SJCRH30 (cell line): Measurements from ENCODE around the gene SV2B. TPM values are rescaled to one million over a fixed set of nuclear protein-coding genes. Genes with fewer than 3 reads are reported as not detected.

Experiments
- DNase-seq, 2 experiments: peaks; one replicate each; pipeline ENCODE4 v3.0.0-alpha.2; 2015 to 2020
- H3K27ac ChIP-seq: fragments of 250-450 bp; sonication (Bioruptor Pico); 2 replicates; pipeline ENCODE4 v1.5.1; 2020; ENCODE audit warnings: mild to moderate bottlenecking, moderate library complexity
- H3K27me3 ChIP-seq: fragments of 250-450 bp; sonication (Bioruptor Pico); 2 replicates; pipeline ENCODE4 v1.5.1; 2020; ENCODE audit warnings: mild to moderate bottlenecking, moderate library complexity
- H3K36me3 ChIP-seq: fragments of 250-450 bp; sonication (Bioruptor Pico); 2 replicates; pipeline ENCODE4 v1.5.1; 2020; ENCODE audit warnings: mild to moderate bottlenecking, moderate library complexity
- H3K4me1 ChIP-seq: fragments of 250-450 bp; sonication (Bioruptor Pico); 2 replicates; pipeline ENCODE4 v1.5.1; 2020; ENCODE audit warnings: mild to moderate bottlenecking, moderate library complexity
- H3K4me3 ChIP-seq: fragments of 250-450 bp; sonication (Bioruptor Pico); 2 replicates; pipeline ENCODE4 v1.5.1; 2020; ENCODE audit warnings: mild to moderate bottlenecking, moderate library complexity
- H3K9me3 ChIP-seq: fragments of 250-450 bp; sonication (Bioruptor Pico); replicated peaks from 2 replicates; pipeline ENCODE4 v1.5.1; 2020; ENCODE audit warnings: mild to moderate bottlenecking, moderate library complexity
- total RNA-seq: library from RNA; depleted of rRNA; stranded (reverse); fragments of >200 nt; shearing (Covaris generic); gene quantifications from 2 replicates; pipeline ENCODE4 v1.2.3, GENCODE V29; 2014

The SV2B gene
- total RNA-seq, 1 experiment from 2014 or later = not detected

DNA sequence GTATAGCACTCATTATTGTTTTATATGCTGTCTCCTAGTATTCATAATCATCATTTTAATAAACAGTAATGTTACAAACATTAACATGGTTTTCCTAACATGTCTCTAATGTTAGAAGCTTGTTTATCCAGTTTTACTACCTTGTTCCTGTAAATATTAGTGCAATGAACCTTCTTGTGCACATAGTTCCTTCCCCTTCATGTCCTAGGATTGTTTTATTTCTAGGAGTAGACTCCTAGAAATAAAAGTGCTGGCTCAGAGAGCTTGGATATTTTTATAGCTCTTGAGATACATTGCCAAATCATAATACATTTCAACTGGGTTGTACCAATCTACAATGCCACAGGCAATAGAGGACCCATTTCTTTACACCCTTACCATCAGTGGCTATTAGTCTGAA lies 161.3 kb downstream of the SV2B start:
- no peaks in the 10 kb centered on the region for H3K4me1 ChIP-seq

DNA sequence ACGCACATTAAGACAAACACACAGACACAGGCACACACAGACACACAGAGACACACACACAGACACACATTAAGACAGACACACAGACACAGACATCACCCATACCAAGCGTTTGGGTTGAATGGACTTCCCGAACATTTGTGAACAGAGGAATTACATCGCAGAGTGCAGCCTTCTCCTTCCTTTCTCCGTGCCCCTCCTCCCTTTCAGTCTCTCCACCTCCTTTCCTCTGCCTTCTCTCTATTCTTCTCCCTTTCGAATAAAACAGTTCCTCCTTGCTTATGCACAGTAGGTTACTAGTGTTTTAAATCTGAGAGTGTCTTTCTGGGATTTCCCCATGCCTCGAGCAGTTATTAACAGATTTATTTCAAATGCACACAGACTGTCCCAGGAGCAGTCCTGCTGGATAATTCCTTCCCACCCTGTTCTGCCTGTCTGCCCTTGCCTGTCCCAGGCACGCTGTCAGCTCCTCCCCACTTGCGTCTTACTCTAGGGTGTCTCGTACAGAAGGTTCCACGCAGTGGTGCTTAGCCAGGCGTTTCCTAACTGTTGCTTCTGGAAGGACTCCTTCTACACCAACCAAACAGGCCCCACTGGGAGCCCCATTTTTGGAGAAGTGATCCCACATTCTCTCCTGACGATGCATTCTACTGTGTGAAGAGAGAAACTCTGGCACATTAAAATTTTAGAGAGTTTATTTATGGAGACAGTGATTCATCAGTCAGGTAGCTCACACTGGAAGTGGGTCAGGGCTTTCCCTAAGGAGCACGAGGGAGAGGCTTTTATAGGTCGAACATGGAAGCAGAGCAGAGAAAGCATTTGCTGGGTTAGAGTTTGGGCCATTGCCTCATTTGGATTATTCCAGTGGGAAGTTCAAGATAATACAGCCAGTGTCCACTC lies 163.8 kb downstream of the SV2B start:
- DNase-seq = no peak
- Histone ChIP-seq H3K36me3 (no peaks in the 10 kb centered on the region), H3K4me1 (no peaks in the 10 kb centered on the region), H3K27me3 (no peaks in the 10 kb centered on the region), H3K4me3 (no peak overlapping the region), H3K27ac (no peak overlapping the region), H3K9me3 (no peaks in the 10 kb centered on the region)

More for the DNA sequence above, 161.3 kb downstream of the SV2B start:
- Histone ChIP-seq H3K9me3 (no peaks in the 10 kb centered on the region), H3K36me3 (no peaks in the 10 kb centered on the region), H3K27ac (no peak overlapping the region), H3K4me3 (no peak overlapping the region), H3K27me3 (peaks cover 6% of the 10 kb centered on the region; the same call in 1 of the 2 replicates)
- DNase-seq = no peak

DNA sequence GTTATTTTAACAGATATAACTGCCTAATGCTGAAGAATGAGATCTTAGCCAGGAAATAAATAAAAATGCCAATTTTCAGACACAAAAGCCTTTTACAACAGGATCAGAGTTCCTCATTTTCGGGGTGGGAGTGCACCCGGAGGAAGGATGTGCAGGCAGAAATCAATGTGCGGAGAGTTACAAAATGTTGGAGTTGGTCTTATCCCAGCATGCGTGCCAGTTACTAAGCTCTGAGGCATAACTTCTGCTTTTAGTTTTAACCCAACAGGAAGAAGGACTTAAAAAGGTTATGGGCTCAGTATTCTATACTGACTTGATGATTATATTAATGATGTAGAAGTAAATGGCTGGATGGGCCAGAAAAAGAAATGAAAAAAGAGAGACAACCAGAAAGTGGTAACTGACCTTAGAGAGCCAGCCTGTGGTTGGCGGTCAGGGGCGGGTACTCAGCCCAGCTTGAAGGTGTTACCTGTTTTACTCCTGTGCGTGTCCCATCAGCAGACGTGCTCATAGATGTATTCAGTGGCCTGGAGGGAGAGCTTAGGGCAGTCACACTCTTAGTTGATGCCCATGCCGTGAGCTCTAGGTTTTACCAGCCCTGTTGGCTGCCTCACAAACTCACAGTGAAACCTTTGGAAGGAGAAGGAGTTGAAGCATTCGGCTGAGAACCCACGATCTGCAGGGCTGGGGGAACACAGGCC lies 164.7 kb downstream of the SV2B start:
- no peak for DNase-seq
- Histone ChIP-seq H3K27me3 (no peaks in the 10 kb centered on the region), H3K36me3 (no peaks in the 10 kb centered on the region)

DNA sequence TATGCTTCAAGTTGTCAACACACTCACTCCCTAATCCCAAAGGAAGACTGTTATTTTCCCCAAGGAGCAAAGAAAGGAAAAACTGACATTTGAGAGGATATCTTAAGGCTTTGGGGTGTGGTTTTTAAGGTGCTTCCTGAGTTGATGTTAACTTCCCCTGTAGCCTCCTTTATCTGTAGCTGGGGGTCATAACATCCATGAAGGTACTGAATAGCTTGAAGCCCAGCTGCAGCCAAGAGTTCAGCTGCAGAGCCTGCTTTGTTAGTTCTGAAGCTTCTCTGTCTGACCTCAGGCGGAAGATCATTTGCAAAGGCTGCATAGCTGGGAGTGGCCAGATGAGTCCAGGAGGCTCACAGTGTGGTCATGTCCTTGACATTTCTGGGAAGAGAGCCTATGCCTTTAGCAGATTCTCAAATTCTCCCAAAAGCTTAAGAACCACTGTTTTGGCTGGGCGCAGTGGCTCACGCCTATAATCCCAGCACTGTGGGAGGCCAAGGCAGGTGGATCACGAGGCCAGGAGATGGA lies 165.4 kb downstream of the SV2B start:
- Histone ChIP-seq H3K27me3 (no peaks in the 10 kb centered on the region), H3K4me3 (no peak overlapping the region), H3K4me1 (no peaks in the 10 kb centered on the region), H3K9me3 (no peaks in the 10 kb centered on the region), H3K36me3 (no peaks in the 10 kb centered on the region), H3K27ac (no peak overlapping the region)
- no peak for DNase-seq

More for the DNA sequence above, 164.7 kb downstream of the SV2B start:
- no peaks in the 10 kb centered on the region for H3K9me3 ChIP-seq
- H3K4me1 ChIP-seq = no peaks in the 10 kb centered on the region
- no peak overlapping the region for H3K27ac ChIP-seq
- H3K4me3 ChIP-seq = no peak overlapping the region

DNA sequence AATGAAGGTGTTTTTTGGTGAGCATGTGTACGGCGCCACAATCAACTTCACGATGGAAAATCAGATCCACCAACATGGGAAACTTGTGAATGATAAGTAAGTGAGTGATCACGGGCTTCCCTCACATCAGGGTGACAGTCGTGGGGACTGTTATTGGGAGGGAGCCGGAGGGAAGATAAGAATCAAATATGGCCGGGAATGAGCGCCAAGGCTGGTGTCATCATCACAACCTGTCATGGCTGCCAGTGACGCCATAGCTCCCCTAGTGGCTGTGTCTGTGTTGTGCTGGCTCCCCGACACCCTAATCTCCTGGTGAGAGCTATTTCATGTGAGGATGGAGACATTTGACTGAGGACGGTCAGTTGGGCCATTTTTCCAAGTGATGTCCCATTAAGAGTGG lies 168.5 kb downstream of the SV2B start:
- no peaks in the 10 kb centered on the region for H3K4me1 ChIP-seq
- H3K4me3 ChIP-seq = no peak overlapping the region
- no peaks in the 10 kb centered on the region for H3K27me3 ChIP-seq
- H3K36me3 ChIP-seq = no peaks in the 10 kb centered on the region
- DNase-seq = peak; percentile 10 to 29
- H3K27ac ChIP-seq = no peak overlapping the region
- no peaks in the 10 kb centered on the region for H3K9me3 ChIP-seq

DNA sequence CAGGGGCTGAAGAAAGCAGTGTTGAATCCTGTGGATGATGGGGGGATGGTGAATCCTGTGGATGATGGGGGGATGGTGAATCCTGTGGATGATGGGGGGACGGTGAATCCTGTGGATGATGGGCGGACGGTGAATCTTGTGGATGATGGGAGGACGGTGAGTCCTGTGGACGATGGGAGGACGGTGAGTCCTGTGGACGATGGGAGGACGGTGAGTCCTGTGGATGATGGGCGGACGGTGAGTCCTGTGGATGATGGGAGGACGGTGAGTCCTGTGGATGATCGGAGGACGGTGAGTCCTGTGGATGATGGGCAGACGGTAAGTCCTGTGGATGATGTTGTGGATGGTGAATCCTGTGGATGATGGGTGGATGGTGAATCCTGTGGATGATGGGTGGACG lies 170.7 kb downstream of the SV2B start:
- Histone ChIP-seq H3K4me3 (no peak overlapping the region), H3K4me1 (no peaks in the 10 kb centered on the region), H3K9me3 (no peaks in the 10 kb centered on the region), H3K36me3 (no peaks in the 10 kb centered on the region), H3K27me3 (no peaks in the 10 kb centered on the region), H3K27ac (no peak overlapping the region)
- DNase-seq = no peak

DNA sequence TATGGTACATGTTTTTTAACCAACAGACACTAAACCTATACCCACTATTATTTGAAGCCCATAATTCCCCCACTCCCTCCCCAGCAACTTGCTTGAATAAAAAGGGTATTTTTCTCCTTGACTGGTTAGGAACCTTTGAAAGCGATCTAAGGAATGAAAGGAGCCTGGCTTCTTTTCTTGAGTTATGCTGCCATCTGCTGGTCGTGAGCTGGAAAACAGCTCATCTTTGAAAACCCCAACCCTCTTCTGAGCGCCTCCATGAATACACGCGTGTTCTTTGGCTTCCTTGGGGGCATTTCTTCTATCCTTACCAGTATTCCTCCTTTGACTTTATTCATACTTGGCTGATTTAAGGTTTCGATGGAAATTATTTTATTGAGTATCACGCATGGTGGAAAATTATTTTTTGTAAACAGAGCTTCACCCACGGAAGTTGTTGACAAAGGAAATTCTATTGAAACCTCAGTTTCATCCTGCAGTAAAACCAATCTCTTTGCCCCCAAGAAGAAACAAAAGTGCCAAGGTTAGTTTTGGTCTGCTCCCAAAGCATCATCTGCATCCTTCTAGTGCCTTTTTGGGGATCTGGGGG lies 171.6 kb downstream of the SV2B start:
- Histone ChIP-seq H3K9me3 (no peaks in the 10 kb centered on the region), H3K36me3 (no peaks in the 10 kb centered on the region), H3K4me1 (no peaks in the 10 kb centered on the region), H3K27ac (no peak overlapping the region), H3K27me3 (no peaks in the 10 kb centered on the region), H3K4me3 (no peak overlapping the region)
- peak; percentile 36 to 79 for DNase-seq

DNA sequence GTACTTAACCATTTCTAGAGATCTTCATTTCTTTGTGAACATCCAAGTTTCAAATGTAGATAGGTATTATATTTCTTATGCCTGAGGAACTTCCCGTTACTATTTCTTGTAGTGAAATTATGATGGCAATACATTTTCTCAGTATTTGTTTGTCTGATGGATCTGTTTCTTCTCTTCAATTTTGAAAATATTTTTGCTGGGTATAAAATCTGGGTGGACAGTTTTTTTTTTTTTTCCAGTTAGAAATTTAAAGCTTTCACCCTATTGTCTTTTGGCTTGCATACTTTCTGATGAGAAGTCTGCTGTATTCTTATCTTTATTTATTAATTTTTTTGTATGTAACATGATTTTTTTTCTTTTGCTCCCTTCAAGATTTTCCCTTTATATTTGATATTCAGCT lies 175.8 kb downstream of the SV2B start:
- no peaks in the 10 kb centered on the region for H3K9me3 ChIP-seq
- no peak overlapping the region for H3K27ac ChIP-seq
- no peaks in the 10 kb centered on the region for H3K36me3 ChIP-seq
- no peaks in the 10 kb centered on the region for H3K27me3 ChIP-seq
- no peak for DNase-seq
- H3K4me1 ChIP-seq = no peaks in the 10 kb centered on the region
- H3K4me3 ChIP-seq = no peak overlapping the region

DNA sequence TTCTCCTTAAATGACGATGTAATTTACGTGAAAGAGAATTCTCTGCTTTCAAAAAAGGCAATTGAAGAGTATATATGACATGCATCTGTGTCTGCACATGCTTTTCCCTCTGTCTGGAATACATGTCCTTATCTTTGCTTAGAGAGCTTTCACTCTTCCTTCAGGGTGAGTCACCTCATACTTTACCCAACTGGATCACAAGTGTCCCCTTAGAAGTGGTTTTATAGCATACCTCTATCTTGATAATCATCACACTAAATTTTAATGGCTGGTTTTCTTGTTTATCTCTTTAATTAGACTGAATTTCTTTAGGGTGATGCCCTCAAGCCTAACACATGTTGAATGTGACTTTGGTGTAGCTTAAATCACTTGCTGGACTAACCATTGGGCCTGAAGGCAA lies 178.9 kb downstream of the SV2B start:
- Histone ChIP-seq H3K9me3 (no peaks in the 10 kb centered on the region), H3K27ac (no peak overlapping the region), H3K27me3 (no peaks in the 10 kb centered on the region; the same call in 1 of the 2 replicates), H3K4me3 (no peak overlapping the region), H3K36me3 (no peaks in the 10 kb centered on the region), H3K4me1 (no peaks in the 10 kb centered on the region)
- no peak for DNase-seq

DNA sequence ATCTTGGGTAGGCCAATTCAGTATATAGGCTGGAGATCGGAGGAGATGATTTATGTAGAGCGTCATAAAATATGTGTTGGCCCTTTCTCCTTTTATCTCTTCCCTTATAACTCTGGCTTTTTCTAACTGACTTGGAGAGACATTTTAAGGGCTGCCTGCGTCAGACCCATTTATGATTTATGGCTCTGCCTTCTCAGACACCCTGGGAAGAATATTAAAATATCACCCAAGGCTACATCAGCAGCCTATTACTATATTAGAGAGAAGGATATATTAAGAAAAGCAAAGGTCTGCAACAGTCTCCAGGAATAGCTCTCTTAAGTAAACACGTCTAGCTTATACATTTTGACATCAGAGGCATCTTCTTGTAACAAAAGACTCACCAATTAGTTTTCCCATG lies 179.4 kb downstream of the SV2B start:
- no peak for DNase-seq
- H3K4me1 ChIP-seq = no peaks in the 10 kb centered on the region
- H3K27me3 ChIP-seq = no peaks in the 10 kb centered on the region; the same call in 1 of the 2 replicates
- H3K9me3 ChIP-seq = no peaks in the 10 kb centered on the region
- no peaks in the 10 kb centered on the region for H3K36me3 ChIP-seq
- H3K4me3 ChIP-seq = no peak overlapping the region
- no peak overlapping the region for H3K27ac ChIP-seq

DNA sequence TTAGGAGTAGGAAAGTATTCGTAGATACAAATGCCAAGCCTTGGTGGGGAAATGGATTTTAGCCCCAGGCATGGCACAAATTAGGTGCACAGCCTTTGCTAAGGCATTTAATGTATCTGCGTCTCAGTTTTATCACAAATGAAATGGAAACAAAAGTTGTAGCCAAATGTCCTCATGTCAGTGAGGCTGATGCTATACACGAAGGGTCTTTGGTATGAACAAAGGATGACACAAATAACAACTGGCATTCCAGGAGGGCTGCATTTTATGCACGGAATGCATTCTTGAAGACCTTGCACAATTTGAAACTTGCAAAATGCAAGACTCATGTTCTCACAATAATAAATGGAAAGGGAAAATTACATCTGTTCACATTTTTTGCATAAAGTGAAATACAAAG lies 181.9 kb downstream of the SV2B start:
- Histone ChIP-seq H3K4me3 (no peak overlapping the region), H3K27me3 (peaks cover 10% of the 10 kb centered on the region), H3K4me1 (no peaks in the 10 kb centered on the region), H3K27ac (no peak overlapping the region), H3K36me3 (no peaks in the 10 kb centered on the region), H3K9me3 (no peaks in the 10 kb centered on the region)
- DNase-seq = no peak

DNA sequence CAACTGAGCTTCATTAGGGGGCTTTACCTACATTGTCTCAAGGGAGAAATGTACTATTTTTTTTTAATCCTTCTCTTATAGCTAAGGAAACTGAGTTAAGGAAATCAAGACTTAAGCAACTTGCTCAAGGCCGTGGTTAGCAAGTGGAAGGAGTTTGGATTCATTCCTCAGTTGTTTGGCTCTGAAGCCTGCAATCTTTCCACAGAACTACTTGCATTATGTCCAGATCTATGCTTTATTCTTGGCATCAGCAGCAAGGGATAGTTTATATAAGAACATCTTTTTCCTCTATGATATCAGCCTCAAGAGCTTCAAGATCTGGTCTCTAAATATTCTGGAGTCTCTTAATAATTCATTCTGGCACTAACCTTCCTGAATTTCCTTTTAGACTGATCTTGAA lies 182.4 kb downstream of the SV2B start:
- H3K36me3 ChIP-seq = no peaks in the 10 kb centered on the region
- H3K4me3 ChIP-seq = no peak overlapping the region
- no peaks in the 10 kb centered on the region for H3K4me1 ChIP-seq
- no peak overlapping the region for H3K27ac ChIP-seq
- no peak for DNase-seq
- H3K27me3 ChIP-seq = peaks cover 15% of the 10 kb centered on the region
- no peaks in the 10 kb centered on the region for H3K9me3 ChIP-seq

DNA sequence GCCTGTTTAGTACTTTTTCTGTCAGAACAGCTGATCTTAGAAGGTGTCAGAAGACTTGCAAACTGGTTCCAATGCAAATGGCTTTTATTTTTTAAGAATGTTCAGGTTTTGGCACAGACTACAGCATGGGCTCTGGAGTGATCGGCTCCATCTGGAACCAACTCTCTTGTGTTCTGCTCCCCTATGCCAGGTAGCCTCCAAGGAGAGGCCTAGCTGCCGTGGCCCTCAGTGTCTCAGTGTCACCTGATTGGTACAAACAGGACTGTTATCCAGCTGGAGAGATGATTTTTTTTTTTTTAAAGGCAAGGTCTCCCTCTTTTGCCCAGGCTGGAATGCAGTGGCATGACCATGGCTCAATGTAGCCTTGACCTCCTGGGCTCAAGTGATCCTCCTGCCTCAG lies 183.1 kb downstream of the SV2B start:
- H3K4me3 ChIP-seq = no peak overlapping the region
- H3K36me3 ChIP-seq = no peaks in the 10 kb centered on the region
- no peak for DNase-seq
- H3K9me3 ChIP-seq = no peaks in the 10 kb centered on the region
- H3K27ac ChIP-seq = no peak overlapping the region
- peaks cover 21% of the 10 kb centered on the region for H3K27me3 ChIP-seq
- H3K4me1 ChIP-seq = no peaks in the 10 kb centered on the region

DNA sequence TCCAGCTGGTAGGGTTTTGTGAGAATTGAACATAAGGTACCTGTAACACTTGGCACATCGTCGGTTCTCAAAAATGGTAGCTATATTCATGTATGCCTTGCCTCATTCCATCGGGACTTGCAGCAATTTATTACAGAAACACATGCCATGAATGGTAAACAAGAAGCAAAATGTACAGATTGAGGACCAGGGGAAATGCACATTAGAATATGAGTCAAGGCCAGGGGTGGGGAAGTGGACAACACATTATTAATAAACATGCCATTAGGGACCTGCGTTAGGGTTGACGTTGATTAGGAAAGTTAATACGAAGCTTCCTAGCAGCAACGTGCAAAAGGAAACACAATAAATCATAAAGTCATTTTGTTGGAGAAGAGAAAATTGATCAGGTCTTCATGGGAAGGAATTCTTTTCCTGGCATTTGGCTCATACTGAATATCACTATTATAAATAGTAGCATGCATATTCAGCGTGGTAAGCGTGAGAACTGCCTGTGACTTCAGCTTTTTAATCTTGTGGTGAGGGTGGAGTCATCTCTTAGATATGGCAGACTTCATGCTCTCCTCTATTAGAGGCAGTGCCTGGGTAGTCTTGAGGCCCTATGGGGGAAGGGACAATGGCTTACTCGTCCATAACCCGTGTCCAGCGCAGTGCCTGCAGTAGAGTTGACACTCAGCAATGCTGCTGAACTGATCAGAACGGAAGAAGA lies 184.9 kb downstream of the SV2B start:
- no peaks in the 10 kb centered on the region for H3K4me1 ChIP-seq
- no peaks in the 10 kb centered on the region for H3K9me3 ChIP-seq
- H3K36me3 ChIP-seq = no peaks in the 10 kb centered on the region
- H3K27me3 ChIP-seq = peaks cover 21% of the 10 kb centered on the region
- DNase-seq = no peak
- no peak overlapping the region for H3K27ac ChIP-seq
- H3K4me3 ChIP-seq = no peak overlapping the region
